ENCODE data around the gene P3H3.
A peak's percentile ranks its signal among the peaks of the same experiment; 100 is the strongest.

P3H3 gene

GRCh38 chr12:6809056-6809455 is 19.2 kb upstream of the P3H3 start:
- no peak for DNase-seq

GRCh38 chr12:6810758-6811157 is 17.4 kb upstream of the P3H3 start:
- no peak for DNase-seq

GRCh38 chr12:6813363-6813762 is 14.8 kb upstream of the P3H3 start:
- no peak for DNase-seq

- no peak for DNase-seq
Observed at GRCh38 chr12:6816598-6816997, 11.6 kb upstream of the P3H3 start.

- no peak for DNase-seq
Observed at GRCh38 chr12:6817098-6817497, 11.1 kb upstream of the P3H3 start.

- DNase-seq: no peak
Observed at GRCh38 chr12:6817662-6818157, 10.5 kb upstream of the P3H3 start.

- no peak for DNase-seq
Observed at GRCh38 chr12:6818222-6818621, 10.0 kb upstream of the P3H3 start.

GRCh38 chr12:6818645-6819044 is 9.6 kb upstream of the P3H3 start:
- no peak for DNase-seq

GRCh38 chr12:6819106-6820030 is 8.8 kb upstream of the P3H3 start:
- DNase-seq: no peak

GRCh38 chr12:6820166-6820565 is 8.0 kb upstream of the P3H3 start:
- no peak for DNase-seq

GRCh38 chr12:6821591-6822425 is 6.4 kb upstream of the P3H3 start, which contains the start of gene GPR162:
Gene GPR162, plus strand, starts transcription at chr12:6821821. Its CDS starts 2,078 bp downstream, at chr12:6823899.
- peak; percentile 93 for DNase-seq

GRCh38 chr12:6822426-6823135 is 5.6 kb upstream of the P3H3 start:
- DNase-seq: no peak

- no peak for DNase-seq
Observed at GRCh38 chr12:6823182-6824084, 4.8 kb upstream of the P3H3 start.

GRCh38 chr12:6824085-6824775 is 4.0 kb upstream of the P3H3 start:
- DNase-seq: no peak

GRCh38 chr12:6824901-6825381 is 3.3 kb upstream of the P3H3 start:
- peak; percentile 46 for DNase-seq

- DNase-seq: peak; percentile 91
Observed at GRCh38 chr12:6825398-6826124, 2.6 kb upstream of the P3H3 start.

- DNase-seq: no peak
Observed at GRCh38 chr12:6826125-6826733, 2.0 kb upstream of the P3H3 start.

- no peak for DNase-seq
Observed at GRCh38 chr12:6826734-6827436, 1.3 kb upstream of the P3H3 start.

- DNase-seq: peak; percentile 95
Observed at GRCh38 chr12:6827437-6827911, 733 bp upstream of the P3H3 start.
